Measurements from ENCODE around the gene MACROD1. TPM values are rescaled to one million over a fixed set of nuclear protein-coding genes. Genes with fewer than 3 reads are reported as not detected.

MACROD1 gene
- total RNA-seq, 2 donors from 2014 or later = 33.5 to 68.2 TPM

DNA sequence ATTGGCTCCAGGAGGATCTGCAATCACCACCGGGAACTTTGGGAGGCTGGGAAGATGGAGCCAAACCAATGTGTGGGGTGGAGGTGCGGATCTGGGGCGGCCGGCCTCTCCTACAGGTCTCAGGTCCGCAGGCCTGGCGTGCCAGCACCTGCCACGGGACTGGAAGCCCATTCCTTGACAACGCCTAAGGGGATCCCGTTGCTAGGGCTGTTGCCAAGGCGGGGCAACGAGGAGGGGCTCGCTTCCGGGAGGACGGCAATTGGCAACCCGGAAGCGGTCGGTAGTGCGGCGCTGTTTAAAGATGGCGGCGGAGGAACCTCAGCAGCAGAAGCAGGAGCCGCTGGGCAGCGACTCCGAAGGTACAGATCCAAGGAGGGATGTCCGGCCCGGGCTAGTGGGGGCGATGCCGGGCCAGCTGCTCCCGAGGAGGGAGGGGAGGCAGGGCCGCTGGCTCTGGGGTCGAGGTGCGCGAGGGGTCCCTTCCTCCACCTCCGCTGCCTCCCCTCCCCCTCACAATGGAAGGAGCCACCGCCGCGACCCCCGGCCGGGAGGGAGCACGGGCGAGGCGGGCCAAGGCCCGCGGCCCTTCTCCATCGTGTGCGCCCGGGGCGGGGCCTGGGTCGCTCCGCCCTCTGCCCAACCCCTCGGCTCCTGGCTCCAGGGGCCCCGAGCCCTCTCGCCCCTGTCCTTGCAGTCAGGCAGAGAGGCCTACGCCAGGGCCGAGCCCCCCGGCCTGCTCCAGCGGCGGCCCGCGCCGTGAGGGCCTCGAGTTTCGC is 179.6 kb downstream of the MACROD1 start, which contains the start of gene OTUB1:
Gene OTUB1 (plus strand): TSS at position 283 of the 776 bp plus-strand sequence. CDS start 19 bp downstream, at position 302.
- Histone ChIP-seq H3K36me3 (peaks cover 0 to 4% of the 10 kb centered on the region in 2 donors), H3K9me3 (no peaks in the 10 kb centered on the region), H3K27ac (peak within 1 kb of the TSS; percentile 75 to 78), H3K27me3 (replicated peaks; ENCODE audit: insufficient read depth) (no peaks in the 10 kb centered on the region), H3K4me3 (peak within 1 kb of the TSS; percentile 76 to 94), H3K4me1 (replicated peaks) (peaks cover 7% of the 10 kb centered on the region)
- TF ChIP-seq, protein P1, sequence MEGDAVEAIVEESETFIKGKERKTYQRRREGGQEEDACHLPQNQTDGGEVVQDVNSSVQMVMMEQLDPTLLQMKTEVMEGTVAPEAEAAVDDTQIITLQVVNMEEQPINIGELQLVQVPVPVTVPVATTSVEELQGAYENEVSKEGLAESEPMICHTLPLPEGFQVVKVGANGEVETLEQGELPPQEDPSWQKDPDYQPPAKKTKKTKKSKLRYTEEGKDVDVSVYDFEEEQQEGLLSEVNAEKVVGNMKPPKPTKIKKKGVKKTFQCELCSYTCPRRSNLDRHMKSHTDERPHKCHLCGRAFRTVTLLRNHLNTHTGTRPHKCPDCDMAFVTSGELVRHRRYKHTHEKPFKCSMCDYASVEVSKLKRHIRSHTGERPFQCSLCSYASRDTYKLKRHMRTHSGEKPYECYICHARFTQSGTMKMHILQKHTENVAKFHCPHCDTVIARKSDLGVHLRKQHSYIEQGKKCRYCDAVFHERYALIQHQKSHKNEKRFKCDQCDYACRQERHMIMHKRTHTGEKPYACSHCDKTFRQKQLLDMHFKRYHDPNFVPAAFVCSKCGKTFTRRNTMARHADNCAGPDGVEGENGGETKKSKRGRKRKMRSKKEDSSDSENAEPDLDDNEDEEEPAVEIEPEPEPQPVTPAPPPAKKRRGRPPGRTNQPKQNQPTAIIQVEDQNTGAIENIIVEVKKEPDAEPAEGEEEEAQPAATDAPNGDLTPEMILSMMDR (IDR thresholded peaks at IDR 0.05) = peak in 2 of 4 experiments; percentile 14 to 20
- TF ChIP-seq POLR2AphosphoS5 (IDR thresholded peaks at IDR 0.05) = peak; percentile 95
- TF ChIP-seq POLR2A (IDR thresholded peaks at IDR 0.05) = peak; percentile 65
- WGBS = under 1% methylated on average over 61 of the region's 63 CpGs
- peak; percentile 94 for DNase-seq (ENCODE audit: low spot score)
- intact Hi-C loops (cut with DNase I) = no loop called here

GRCh38 chr11:63985812-63986155 is 180.1 kb downstream of the MACROD1 start:
- intact Hi-C loops (cut with DNase I) = no loop called here
- Histone ChIP-seq H3K27me3 (replicated peaks; ENCODE audit: insufficient read depth) (no peaks in the 10 kb centered on the region), H3K9me3 (no peaks in the 10 kb centered on the region), H3K36me3 (no peaks in the 10 kb centered on the region), H3K4me1 (replicated peaks) (peaks cover 7% of the 10 kb centered on the region), H3K4me3 (peak overlapping the region; percentile 76 to 94), H3K27ac (peak overlapping the region; percentile 75 to 78)
- WGBS = 1% methylated on average over 18 of the region's 18 CpGs
- DNase-seq (ENCODE audit: low spot score) = no peak
- TF ChIP-seq, protein P1 (IDR thresholded peaks at IDR 0.05) = peak in 1 of 4 experiments; percentile 3
- no peak for TF ChIP-seq POLR2A (IDR thresholded peaks at IDR 0.05)

GRCh38 chr11:63979426-63979825 is 186.5 kb downstream of the MACROD1 start:
- no peaks in the 10 kb centered on the region for H3K36me3 ChIP-seq
- peak overlapping the region; percentile 58 to 66 for H3K27ac ChIP-seq
- 82% methylated on average over 5 of the region's 5 CpGs for WGBS
- DNase-seq (ENCODE audit: low spot score) = no peak
- H3K27me3 ChIP-seq (replicated peaks; ENCODE audit: insufficient read depth) = no peaks in the 10 kb centered on the region
- no peaks in the 10 kb centered on the region for H3K9me3 ChIP-seq
- no peak overlapping the region for H3K4me3 ChIP-seq
- H3K4me1 ChIP-seq (replicated peaks) = peaks cover 18% of the 10 kb centered on the region
- TF ChIP-seq, protein P1 (IDR thresholded peaks at IDR 0.05) = no peak
- no peak for TF ChIP-seq POLR2A (IDR thresholded peaks at IDR 0.05)
- no peak for TF ChIP-seq POLR2AphosphoS5 (IDR thresholded peaks at IDR 0.05)
- intact Hi-C loops (cut with DNase I) = no loop called here

- no peaks in the 10 kb centered on the region for H3K27me3 ChIP-seq (replicated peaks; ENCODE audit: insufficient read depth)
- H3K27ac ChIP-seq = peak overlapping the region; percentile 58 to 66
- H3K9me3 ChIP-seq = no peaks in the 10 kb centered on the region
- 40% methylated on average over 10 of the region's 10 CpGs for WGBS
- TF ChIP-seq POLR2AphosphoS5 (IDR thresholded peaks at IDR 0.05) (peak; percentile 48), POLR2A (IDR thresholded peaks at IDR 0.05) (no peak)
- TF ChIP-seq, protein P1 (IDR thresholded peaks at IDR 0.05) = no peak
- intact Hi-C loops (cut with DNase I) = no loop called here
- no peaks in the 10 kb centered on the region for H3K36me3 ChIP-seq
- peak; percentile 36 for DNase-seq (ENCODE audit: low spot score)
- no peak overlapping the region for H3K4me3 ChIP-seq
- peaks cover 18% of the 10 kb centered on the region for H3K4me1 ChIP-seq (replicated peaks)
Observed at GRCh38 chr11:63978551-63979239, 187.2 kb downstream of the MACROD1 start.

Data from prostate gland (tissue), 2 donors.